ENCODE results near the gene SCO2.
"Not testable (repeated sequence)": the region's sequence is repeated elsewhere in the genome, so short reads cannot be mapped to it uniquely, and the experiment has no call there.

SCO2 gene

GRCh38 chr22:50530877-50531545, 5.6 kb upstream of the SCO2 start:
- no peak for DNase-seq

DNA sequence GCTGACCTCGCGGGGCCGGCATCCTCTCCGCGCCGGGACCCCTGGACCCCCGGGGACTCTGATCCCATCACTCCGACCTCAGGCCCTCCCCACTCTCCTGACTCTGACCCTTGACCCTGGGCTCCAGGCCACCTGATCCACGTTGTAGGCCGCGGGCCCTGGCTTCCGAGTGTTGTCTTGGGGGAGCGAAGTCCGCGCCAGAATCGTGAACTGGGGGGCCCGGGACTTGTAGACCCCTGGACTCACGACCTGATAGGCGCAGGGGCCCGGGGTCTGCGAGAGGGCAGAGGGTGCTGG, 5.1 kb upstream of the SCO2 start:
- no peak for DNase-seq

DNA sequence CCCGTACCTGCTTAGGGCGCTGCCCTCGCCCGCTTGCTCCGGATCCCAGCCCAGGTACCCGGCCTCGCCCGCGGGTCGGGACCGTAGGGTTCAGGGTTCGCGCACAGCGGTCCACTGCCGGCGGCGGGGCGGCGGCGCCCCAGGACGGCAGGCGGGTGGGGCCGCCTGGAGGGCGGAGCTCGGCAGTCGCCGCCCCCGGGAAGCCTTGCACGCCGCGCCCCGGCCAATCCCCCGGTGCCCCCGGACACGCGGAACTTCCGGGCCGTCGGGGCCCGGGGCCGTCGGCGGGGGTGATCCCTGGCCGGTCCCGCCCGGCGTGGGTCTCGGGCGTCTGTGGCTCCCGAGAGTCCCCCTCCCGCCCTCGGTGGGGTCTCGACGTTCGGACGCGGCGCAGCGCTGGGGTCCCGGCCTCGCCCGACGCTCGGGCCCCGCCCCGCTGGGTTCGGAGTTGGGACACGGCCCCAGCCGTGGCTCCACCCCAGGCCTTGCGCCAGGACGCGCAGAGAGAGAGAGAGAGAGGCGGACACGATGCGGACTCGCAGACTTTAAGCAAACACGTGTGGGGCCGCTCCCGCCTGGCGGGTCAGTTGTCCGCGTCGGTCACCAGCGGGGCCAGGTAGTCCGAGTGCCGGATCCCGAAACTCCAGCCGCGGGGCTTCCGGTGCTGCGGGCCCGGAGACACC, 4.6 kb upstream of the SCO2 start, which contains the start of gene TYMP:
Gene TYMP, minus strand, starts transcription at position 116 of the 683 bp plus-strand sequence. CDS start 303 bp downstream, outside the sequence.
- no peak for DNase-seq

DNA sequence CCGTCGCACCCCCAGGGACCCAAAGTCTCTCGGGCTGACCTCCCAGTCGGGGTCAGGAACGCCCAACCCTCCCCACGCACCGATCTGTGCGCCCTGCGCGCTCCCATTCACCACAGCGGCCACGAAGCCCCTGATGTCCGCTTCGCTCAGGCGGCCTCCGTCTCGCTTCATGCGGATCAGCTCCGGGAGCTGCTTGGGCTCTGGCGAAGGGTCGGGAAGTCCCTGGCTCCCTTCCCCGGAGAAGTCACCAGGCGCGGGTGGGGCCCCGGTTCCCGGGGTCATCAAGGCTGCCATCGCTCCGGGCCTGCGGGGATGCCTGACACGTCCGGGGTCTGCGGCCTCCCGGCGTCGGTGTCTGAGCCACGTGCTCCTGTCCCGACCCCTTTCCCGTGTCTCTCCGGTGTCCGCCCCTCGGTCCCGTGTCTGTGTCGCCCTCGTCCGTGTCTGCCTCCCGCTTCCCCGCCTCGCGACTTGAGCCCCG, 4.1 kb upstream of the SCO2 start:
- no peak for DNase-seq

DNA sequence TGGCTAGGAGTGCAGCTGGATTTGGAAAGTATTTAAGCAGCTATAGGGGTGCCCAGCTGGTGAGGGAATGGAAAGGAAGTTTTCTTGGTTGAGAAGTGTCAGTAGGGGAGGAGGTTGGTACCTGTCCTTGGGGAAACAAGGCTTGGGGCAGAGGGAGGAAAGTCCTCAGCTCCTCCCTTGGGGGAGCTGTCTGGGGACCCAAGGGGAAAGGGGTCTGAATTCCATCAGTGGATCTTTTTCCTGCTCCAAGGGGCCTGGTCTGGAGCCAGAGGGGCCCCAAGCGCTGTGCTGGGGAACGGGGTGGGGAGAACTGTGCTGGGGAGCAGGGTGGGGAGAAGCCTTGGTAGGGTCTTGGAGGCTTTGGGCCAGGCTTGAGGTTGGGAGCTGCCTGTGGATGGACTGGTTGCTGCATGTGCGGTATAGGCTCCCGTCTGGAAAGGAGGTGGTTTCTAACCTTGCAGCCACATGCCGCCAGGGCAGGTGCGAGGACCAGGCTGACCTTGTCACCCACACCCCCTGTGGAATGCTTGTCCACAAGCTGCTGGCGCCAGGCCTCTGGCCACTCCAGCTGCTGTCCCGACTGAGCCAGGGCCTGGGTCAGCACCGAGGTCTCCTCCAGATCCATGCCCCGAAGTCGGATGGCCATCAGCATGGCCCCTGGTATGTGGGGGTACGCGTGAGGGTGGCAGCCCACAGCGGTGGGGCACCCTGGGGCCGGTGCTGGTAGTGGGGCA, 3.5 kb upstream of the SCO2 start:
- no peak for DNase-seq

DNA sequence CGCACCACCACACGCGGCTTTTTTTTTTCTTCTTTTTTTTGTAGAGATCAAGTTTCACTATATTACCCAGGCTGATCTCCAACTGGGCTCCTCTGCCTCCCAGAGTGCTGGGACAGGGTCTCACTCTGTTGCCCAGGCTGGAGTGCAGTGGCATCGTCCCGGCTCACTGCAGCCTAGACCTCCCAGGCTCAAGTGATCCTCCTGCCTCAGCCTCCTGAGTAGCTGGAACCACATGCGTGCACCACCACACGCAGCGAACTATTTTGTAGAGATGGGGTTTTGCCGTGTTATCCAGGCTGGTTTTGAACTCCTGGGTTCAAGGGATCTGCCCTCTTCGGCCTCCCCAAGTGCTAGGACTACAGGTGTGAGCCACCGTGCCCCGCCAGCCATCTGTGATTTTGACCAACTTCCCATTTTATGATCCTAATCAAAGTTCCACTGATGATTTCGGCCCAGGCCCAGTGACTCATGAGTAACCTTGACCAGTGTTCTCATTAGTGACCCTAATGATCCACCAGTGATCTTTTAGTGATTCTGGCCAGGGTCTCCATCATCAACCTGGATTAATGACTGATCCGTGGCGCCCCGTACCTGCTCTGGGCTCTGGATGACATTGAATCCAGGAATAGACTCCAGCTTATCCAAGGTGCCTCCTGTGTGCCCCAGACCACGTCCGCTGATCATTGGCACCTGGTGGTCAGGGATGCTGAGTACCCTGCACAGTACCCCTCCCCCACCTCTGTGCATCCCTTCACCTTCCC, 2.7 kb upstream of the SCO2 start:
- DNase-seq: no peak

GRCh38 chr22:50526834-50527801, 1.7 kb upstream of the SCO2 start:
- no peak for DNase-seq

DNA sequence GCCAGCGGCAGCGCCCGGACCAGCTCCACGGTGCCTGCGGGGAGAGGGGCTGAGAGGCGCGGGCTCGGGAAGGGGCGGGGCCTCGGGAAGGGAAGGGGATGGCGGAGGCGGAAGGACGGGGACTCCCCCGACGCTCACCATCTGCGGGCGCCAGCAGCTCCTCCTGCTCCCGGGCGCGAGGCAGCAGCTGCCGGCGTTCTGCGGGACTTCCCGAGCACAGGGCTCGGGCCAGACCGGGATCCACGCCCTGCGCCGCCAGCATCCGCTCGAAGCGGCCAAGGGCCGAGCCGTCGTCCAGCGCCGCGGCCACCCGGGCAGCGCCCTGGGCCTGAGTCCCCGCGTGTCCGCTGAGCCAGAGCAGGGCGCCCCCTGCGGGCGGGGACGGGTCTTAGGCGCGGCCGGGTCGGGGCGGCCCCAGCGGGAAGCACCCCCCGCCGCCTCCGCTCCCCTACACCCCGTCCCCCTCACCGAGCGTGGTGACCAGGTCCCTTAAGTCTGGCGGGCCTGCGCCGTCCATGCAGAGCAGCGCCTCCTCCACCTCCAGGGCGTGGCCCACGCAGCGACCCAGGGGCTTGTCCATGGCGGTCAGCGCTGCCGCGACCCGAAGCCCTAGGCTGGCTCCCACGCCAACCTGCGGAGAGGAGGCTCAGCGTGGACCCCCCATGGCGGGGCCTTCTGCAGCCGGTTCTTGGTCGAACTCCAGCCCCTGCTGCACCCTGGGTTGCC, 873 bp upstream of the SCO2 start:
- DNase-seq: no peak

GRCh38 chr22:50525858-50526107, 385 bp upstream of the SCO2 start:
- DNase-seq: no peak

GRCh38 chr22:50524676-50525103, 708 bp downstream of the SCO2 start:
- no peak for DNase-seq

GRCh38 chr22:50523806-50524675, 1.4 kb downstream of the SCO2 start:
- DNase-seq: no peak

GRCh38 chr22:50523458-50523805, 2.0 kb downstream of the SCO2 start:
- no peak for DNase-seq

DNA sequence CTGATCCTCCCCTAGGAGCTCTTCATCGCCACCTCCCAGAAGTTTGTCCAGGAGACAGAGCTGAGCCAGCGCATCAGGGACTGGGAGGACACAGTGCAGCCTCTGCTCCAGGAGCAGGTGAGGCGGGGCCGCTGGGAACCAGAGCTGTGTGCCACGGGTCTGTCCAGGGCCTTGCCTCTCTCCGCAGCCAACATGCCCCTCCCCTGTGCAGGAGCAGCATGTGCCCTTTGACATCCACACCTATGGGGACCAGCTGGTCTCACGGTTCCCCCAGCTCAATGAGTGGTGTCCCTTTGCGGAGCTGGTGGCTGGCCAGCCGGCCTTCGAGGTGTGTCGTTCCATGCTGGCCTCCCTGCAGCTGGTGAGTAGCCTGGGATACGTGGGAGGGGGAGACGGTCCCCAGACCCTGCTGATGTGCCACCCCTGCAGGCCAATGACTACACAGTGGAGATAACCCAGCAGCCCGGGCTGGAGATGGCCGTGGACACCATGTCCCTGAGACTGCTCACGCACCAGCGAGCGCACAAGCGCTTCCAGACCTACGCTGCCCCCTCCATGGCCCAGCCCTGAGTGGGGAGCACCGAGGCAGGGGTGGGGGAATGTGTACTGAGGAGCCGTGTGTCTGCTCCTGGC, 2.5 kb downstream of the SCO2 start:
- no peak for DNase-seq

DNA sequence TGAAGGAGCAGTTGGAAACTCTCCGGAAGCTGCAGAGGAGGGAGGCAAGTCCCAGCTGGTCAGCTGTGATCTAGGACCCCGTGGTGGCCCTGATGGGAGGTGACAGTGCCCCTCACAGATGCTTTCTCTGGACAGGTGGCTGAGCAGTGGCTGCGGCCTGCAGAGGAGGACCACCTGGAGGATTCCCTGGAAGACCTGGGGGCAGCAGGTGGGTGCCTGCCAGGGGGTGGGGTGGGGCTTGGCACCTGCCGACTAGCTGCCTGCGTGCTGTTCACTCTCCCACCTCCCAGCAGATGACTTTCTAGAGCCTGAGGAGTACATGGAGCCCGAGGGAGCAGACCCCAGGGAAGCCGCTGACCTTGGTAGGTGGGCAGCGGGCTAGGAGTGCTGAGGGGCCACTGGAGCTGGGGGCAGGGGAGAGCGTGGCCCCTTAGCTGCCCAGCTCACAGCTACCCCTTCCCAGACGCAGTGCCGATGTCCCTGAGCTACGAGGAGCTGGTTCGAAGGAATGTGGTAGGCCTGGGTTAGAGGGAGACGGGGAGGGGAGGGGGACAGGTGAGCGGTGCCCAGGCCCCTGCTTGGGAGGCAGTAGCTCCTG, 3.1 kb downstream of the SCO2 start:
- DNase-seq: no peak

GRCh38 chr22:50521710-50522109, 3.7 kb downstream of the SCO2 start:
- DNase-seq: no peak

DNA sequence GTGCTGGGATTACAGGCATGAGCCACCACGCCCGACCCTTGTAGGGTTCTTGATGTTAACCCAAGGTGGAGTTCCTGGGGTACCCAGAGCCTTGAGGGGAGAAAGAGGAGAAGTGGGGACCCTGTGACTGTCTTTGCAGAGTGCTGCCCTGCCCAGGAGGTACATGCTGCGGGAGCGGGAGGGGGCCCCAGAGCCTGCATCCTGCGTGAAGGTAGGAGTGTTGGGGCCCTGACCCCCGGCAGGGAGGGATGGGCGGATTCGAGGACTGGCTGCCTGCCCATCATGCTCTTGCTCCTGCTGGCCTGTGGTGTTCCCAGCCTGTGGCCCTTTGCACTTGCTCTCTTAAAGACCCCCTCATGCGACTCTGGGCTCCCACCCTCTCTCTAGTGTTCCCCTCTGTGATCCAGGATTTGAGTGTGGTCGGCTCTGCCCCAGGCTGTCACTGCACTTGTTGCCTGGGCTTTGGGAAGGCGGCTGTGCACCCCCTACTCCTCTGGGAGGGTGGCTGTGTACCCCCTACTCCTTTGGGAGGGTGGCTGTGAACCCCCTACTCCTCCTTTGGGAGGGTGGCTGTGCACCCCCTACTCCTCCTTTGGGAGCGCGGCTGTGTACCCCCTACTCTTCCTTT, 4.5 kb downstream of the SCO2 start:
- no peak for DNase-seq

DNA sequence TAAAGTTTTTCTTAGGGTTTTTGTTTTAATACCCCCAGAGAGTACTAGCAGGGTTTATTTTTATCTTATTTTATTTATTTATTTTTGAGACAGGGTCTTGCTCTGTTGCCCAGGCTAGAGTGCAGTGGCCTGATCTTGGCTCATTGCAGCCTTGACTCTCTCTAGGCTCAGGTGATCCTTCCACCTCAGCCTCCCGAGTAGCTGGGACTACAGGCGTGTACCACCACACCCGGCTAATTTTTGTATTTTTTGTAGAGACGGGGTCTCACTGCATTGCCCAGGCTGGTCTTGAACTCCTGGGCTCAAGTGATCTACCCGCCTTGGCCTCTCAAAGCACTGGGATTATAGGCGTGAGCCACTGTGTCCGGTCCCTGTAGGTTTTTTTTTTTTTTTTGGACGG, 5.2 kb downstream of the SCO2 start:
- not testable (repeated sequence) for DNase-seq

GRCh38 chr22:50519151-50519550, 6.2 kb downstream of the SCO2 start:
- DNase-seq: no peak

DNA sequence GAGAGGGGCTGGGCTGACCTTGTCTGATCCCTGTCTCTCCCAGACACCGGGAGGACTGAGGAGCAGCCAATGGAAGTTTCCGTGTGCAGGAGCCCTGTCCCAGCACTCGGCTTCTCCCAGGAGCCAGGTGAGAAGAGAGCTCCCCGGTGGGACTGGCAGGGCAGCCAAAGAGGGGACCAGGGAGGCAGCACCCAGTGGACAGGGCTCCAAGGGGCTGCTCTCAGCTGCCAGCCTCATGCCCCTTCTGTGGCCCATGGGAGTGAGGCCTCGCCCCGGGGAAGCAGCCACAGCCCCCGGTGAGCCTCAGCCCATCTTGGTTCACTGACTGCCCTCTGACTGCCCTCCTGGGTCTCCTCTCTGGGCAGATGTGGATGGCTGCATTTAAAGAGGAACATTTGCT, 6.8 kb downstream of the SCO2 start:
- no peak for DNase-seq

All from NCI-H2081 treated with DMSO at 0.1 percent for 48 hours (cell line).